Nucleus accumbens (tissue), 56 donors: ENCODE measurements around the gene PTPRG.

Source experiments
- DNase-seq, 56 donors: peaks; one replicate each; lab custom pipeline; 2025; lab: John Stamatoyannopoulos, UW

PTPRG gene

DNA sequence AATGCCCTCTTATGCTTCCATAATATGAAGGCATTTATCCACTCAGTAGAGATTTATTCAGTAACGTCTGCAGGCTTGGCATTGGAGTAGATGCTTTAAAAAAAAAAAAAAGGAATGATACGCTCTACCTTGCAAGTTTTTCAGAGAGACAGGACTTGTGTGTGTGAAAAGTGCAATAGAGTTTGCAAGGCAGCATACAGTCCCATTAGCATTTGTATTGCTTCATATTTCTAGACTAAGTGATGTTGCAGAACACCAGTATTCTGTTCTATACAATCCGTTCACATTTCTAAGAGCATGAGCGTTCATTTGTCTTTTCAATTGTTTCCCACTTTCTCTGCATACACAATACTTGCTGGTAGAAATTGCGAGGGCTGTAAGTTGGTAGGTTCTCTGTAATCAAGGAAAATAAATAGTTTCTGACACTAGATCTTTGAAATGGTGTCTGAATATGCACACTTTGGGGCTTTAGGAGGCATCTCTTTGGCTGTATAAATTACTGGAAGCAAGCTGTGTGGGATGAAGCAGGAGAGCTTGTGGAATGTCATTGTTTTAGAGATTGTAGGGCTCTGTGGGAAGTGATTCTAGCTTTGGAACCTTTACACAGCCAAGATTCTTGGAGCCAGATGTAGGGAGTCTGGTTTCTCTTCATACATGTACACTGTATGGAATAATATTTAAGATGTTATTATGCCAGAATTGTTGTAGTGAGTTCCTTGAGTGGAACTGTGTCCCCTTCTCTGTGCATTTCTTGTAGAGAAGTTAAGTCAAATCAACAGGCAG is 549.3 kb downstream of the PTPRG start:
- DNase-seq: no peak

GRCh38 chr3:62113092-62113491 is 551.7 kb downstream of the PTPRG start:
- no peak for DNase-seq

- DNase-seq: no peak
These were observed 553.4 kb downstream of the PTPRG start for GRCh38 chr3:62114763-62115162.

DNA sequence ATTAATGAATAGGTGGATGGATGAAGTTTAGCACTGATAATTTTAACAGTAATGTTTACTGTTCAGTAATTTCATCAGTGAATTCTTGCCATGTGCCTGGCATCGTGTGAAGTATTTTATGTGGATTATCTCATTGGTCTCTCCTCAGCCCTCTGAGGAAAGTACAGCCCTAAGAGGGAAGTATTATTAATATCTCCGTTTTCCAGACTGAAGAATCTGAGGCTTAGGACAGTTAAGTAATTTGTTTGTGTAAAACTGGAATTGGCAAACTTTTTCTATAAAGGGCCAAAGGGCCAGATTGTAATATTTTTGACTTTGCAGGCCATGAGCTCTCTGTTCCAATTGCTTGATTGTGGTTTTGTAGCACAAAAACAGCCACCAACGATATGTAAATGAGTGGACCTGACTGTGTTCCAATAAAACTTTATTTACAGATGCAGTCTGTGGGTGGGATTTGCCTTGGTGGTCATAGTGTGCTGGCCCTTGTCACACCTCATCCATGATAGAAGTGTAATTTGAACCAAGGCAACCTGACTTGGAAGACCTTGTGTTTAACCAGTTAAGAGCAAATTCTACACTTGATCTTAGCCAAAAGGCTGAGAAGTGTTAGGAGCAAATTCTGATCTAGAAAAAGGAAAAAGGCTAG is 556.7 kb downstream of the PTPRG start:
- DNase-seq: no peak

GRCh38 chr3:62119139-62119538 is 557.8 kb downstream of the PTPRG start:
- no peak for DNase-seq

DNA sequence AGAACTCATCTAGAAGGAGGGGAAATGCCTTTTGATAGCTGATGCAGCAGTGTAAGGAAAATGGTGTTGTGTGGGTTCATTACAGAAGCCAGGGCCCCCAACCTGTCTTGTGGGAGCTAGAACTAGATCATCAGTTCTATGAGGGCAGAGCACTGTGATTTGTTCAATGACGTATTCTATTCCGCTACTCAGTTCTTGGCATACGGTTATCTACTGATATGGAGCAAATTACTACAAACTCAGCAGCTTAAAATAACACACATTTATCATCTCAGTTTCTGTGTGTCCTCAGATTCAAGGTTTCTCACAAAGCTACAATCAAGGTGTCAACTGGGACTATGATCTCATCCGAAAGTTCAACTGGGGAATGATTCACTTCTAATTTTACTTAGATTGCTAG is 561.4 kb downstream of the PTPRG start:
- DNase-seq: no peak

GRCh38 chr3:62125380-62125779 is 564.0 kb downstream of the PTPRG start:
- no peak for DNase-seq

DNA sequence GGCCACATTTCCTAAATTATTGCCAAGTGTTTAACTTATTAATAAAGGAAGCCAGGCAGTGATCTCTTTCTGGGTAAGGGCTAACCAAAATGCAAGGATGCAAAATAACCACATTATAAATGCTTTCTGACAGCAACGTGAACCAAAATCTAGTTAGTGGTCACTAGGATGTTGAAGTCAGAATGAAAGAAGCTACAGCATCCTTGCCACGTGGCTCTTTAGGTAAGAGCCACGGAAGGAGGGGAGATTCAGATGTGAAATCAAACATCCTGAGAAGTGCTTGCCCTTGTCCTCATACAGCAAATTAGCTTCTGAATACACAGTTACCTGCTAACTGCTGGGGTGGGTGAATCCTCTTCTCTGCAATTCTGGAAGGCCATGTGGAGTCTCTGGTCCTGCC is 565.7 kb downstream of the PTPRG start:
- no peak for DNase-seq

GRCh38 chr3:62128051-62128450 is 566.7 kb downstream of the PTPRG start:
- peak in 1 of 56 donors; percentile 0 for DNase-seq

DNA sequence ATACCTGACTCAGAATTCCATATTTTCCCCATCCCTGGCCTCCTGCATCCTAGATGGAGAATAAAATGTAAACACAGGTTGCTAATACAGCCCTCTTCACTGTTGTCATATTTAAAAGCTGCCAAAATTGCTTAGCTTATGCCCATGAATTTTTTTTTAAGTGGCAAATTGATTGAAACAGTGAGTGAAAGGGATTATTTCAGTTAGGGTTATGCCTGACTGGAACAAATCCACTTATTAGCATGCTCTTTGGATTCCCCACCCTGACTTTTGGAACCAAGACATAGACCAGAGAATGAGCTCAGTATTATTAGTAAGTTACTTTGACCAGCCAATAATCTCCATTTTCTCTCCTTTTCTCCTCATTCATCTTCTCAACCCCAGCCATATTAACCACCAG is 567.3 kb downstream of the PTPRG start:
- DNase-seq: no peak

DNA sequence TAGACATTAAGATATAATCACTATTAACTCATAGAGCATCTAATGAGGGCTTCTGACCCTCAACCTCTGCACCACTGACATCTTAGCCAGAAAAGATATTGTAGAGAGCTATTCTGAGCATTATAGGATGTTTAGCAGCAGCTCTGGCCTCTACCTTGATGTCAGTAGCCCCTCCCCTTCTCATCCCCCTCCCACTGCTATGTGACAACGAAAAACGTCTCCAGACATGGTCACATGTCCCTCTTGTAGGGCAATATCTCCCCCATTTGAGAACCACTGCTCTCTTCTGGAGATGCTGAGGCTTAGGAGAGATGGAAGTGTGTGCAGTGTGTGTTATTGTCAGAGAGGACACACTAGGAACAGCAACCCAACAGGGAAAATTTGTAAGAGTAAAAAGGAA is 569.7 kb downstream of the PTPRG start:
- no peak for DNase-seq

GRCh38 chr3:62131620-62132019 is 570.2 kb downstream of the PTPRG start:
- no peak for DNase-seq

DNA sequence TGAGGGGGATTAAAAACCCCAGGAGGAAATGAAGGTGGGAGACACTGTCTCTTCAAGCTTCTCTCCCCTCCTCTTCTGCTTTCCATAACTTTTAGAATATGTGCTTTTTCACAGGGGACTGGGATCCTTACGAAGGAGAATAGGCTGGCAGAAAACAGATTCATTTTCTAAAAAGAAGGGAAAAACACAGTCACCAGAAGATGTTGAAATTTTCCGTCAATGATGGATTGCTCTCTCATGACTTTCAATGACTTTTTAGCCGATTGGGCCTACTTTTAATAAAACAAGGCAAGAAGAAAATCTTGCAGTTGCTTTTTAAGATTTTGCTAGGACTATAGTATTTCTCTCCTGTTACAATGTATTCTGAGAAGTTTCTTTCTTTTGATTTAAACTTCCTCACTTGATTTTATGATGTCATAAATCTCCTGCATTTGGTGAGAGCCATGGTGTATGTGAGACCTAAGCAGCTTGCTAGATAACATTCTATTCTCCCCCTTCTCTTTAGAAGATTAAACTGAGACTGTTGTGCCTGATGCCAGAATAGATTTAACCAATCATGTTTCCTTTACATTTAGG is 570.7 kb downstream of the PTPRG start:
- DNase-seq: no peak

- DNase-seq: no peak
These were observed 571.6 kb downstream of the PTPRG start for GRCh38 chr3:62133015-62133414.

DNA sequence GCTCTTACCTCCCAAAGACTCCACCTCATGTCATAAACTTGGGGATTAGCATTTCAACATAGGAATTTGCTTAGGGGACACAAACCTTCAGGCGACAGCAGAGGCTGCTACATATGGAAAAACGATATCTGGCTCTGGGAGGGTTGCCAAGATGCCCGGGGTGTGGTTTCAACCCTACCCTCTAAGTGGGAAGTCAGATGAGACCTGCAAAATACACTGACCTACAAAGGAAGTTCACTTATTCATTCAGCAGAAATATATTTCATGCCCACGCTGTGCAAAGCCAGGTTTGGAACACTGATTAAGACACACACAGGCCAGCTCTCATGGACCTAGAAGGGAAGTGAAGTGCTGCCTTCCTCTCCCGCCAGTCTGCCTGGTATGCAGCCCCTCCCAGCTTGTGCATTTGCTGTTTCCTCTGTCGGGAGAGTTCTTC is 572.7 kb downstream of the PTPRG start:
- no peak for DNase-seq

- DNase-seq: peak in 3 of 56 donors; percentile 1 to 4 (median 3)
These were observed 574.4 kb downstream of the PTPRG start for GRCh38 chr3:62135741-62136140.

GRCh38 chr3:62139957-62140356 is 578.6 kb downstream of the PTPRG start:
- DNase-seq: no peak

GRCh38 chr3:62142331-62143085 is 581.1 kb downstream of the PTPRG start:
- no peak for DNase-seq

GRCh38 chr3:62143843-62144450 is 582.6 kb downstream of the PTPRG start:
- no peak for DNase-seq

- DNase-seq: no peak
These were observed 583.1 kb downstream of the PTPRG start for GRCh38 chr3:62144482-62144881.
